Thyroid gland (tissue), 4 donors: Measurements from ENCODE around the gene OR2AE1. TPM values are rescaled to one million over a fixed set of nuclear protein-coding genes. Genes with fewer than 3 reads are reported as not detected.

Source experiments
- DNase-seq, 2 donors: peaks; one replicate each; pipeline ENCODE4 v3.0.0-alpha.2; 2019
- H3K27ac ChIP-seq, 3 donors: fragments of 200-600 bp; sonication (generic); 1 replicate in 2 of 3; 2 replicates in 1 of 3; pipeline ENCODE4 v1.5.1; 2016 to 2019; ENCODE audit warnings: mild to moderate bottlenecking in 1 of 3, moderate library complexity in 1 of 3
- H3K27me3 ChIP-seq: fragments of 200-600 bp; sonication (generic); one replicate; pipeline ENCODE4 v1.5.1; 2019
- H3K36me3 ChIP-seq, 2 donors: fragments of 200-600 bp; sonication (generic); one replicate each; pipeline ENCODE4 v1.5.1; 2016 to 2019
- H3K4me1 ChIP-seq, 2 donors: fragments of 200-600 bp; sonication (generic); one replicate each; pipeline ENCODE4 v1.5.1; 2017 to 2019
- H3K4me3 ChIP-seq, 3 donors: fragments of 200-600 bp; sonication (generic); replicated peaks in 1 of 3; 1 replicate in 2 of 3; 2 replicates in 1 of 3; pipeline ENCODE4 v1.5.1; 2016; ENCODE audit warnings: mild to moderate bottlenecking in 1 of 3
- H3K9me3 ChIP-seq: fragments of 200-600 bp; sonication (generic); one replicate; pipeline ENCODE4 v1.5.1; 2017
- POLR2A ChIP-seq, 2 donors: fragments of 450-650 bp; IDR thresholded peaks; one replicate each; pipeline ENCODE4 v1.6.1; 2017; ENCODE audit warnings: antibody characterized with exemption in 2 of 2, mild to moderate bottlenecking in 2 of 2, moderate library complexity in 1 of 2
- WGBS, 2 donors: methylation state at CpG; one replicate each; pipeline ENCODE4 v1.1.5; 2017; 5-methylcytosine and 5-hydroxymethylcytosine counted together
- intact Hi-C: fragments of 100-400 bp; cut with DNase I; formaldehyde crosslinking; loops from one replicate; pipeline ENCODE4 v1.15.1; 2023
- small RNA-seq: library from RNA; depleted of rRNA; stranded (forward); fragments of <200 nt; gene quantifications from one replicate; pipeline ENCODE3, GENCODE V24; 2016
- total RNA-seq, 4 donors: library from RNA; depleted of rRNA; stranded (reverse); fragments of >200 nt; gene quantifications; one replicate each; pipeline ENCODE4 v1.2.3, GENCODE V29; 2016
- TF ChIP-seq, protein P1 (sequence below), 6 experiments: fragments of 200-600 bp in 3 of 6; fragments of 450-650 bp in 3 of 6; sonication (generic) in 3 of 6; IDR thresholded peaks; one replicate each; pipeline ENCODE4 v1.5.1; 2016 to 2019; ENCODE audit warnings: antibody characterized with exemption in 6 of 6, mild to moderate bottlenecking in 2 of 6, inconsistent platforms in 1 of 6, moderate library complexity in 1 of 6

Gene OR2AE1
- total RNA-seq, 4 donors from 2014 or later, result 0.45 to 1.2 TPM; not detected in 2

DNA sequence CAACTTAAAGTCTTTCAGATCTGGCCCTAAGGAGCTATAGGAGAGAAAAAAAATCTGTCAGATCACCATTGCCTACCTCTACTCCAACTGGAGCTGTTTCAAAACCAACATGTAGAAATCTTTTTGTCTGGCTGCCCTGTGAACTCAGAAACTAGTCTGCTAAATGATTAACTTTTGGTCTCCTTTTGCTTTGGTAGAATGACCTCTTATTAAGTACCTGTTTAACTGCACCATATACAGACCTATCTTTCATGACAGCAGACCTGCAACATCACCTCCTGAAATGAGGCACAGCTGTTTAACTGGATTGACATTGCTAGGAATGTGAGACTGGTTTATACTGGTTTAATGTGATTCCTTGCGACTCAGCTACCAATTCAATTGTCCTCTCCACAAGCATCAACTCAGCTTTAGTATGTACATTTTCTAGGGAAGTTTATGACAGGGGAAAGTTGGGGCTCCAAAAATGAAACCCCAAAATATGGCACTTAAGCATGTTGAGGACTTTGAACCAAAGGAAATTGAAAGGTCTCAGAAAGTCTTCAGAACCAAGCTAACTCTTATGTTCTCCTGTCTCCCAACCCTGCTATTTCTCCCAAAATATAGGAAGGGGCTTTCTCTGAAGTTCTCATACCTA is 47.2 kb downstream of the OR2AE1 start:
- Histone ChIP-seq H3K4me3 (no peak overlapping the region), H3K36me3 (no peaks in the 10 kb centered on the region), H3K27me3 (no peaks in the 10 kb centered on the region), H3K27ac (no peak overlapping the region), H3K4me1 (no peaks in the 10 kb centered on the region), H3K9me3 (no peaks in the 10 kb centered on the region)
- TF ChIP-seq, protein P1, sequence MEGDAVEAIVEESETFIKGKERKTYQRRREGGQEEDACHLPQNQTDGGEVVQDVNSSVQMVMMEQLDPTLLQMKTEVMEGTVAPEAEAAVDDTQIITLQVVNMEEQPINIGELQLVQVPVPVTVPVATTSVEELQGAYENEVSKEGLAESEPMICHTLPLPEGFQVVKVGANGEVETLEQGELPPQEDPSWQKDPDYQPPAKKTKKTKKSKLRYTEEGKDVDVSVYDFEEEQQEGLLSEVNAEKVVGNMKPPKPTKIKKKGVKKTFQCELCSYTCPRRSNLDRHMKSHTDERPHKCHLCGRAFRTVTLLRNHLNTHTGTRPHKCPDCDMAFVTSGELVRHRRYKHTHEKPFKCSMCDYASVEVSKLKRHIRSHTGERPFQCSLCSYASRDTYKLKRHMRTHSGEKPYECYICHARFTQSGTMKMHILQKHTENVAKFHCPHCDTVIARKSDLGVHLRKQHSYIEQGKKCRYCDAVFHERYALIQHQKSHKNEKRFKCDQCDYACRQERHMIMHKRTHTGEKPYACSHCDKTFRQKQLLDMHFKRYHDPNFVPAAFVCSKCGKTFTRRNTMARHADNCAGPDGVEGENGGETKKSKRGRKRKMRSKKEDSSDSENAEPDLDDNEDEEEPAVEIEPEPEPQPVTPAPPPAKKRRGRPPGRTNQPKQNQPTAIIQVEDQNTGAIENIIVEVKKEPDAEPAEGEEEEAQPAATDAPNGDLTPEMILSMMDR (IDR thresholded peaks at IDR 0.05), result no peak
- TF ChIP-seq POLR2A (IDR thresholded peaks at IDR 0.05), result no peak
- intact Hi-C loops, result no loop called here
- DNase-seq, result no peak
- 84 to 92% methylated on average over 1 of the region's 1 CpG for WGBS, 2 donors

DNA sequence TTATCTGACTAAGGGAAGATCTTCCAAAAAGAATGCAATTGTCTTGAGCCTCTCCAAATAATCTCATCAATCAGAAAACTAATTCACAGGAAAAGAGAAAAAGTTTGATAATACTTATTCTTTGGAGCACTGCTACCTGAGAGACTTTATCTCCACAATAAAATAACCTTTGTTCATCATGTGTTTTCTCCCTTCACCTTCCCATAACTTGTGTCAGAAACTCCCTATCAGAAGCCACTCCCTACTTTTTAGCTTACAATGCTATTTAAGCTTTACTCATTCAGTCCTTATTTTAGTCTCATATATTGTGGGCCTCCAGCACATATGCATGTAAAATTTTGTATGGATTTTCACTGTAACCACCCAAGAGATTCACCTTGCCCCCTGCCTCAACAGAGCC is 48.0 kb downstream of the OR2AE1 start:
- Histone ChIP-seq H3K36me3 (no peaks in the 10 kb centered on the region), H3K4me3 (no peak overlapping the region), H3K27me3 (no peaks in the 10 kb centered on the region), H3K4me1 (no peaks in the 10 kb centered on the region), H3K27ac (no peak overlapping the region), H3K9me3 (no peaks in the 10 kb centered on the region)
- DNase-seq, result no peak
- intact Hi-C loops, result no loop called here
- no peak for TF ChIP-seq POLR2A (IDR thresholded peaks at IDR 0.05)
- TF ChIP-seq, protein P1 (IDR thresholded peaks at IDR 0.05), result no peak

DNA sequence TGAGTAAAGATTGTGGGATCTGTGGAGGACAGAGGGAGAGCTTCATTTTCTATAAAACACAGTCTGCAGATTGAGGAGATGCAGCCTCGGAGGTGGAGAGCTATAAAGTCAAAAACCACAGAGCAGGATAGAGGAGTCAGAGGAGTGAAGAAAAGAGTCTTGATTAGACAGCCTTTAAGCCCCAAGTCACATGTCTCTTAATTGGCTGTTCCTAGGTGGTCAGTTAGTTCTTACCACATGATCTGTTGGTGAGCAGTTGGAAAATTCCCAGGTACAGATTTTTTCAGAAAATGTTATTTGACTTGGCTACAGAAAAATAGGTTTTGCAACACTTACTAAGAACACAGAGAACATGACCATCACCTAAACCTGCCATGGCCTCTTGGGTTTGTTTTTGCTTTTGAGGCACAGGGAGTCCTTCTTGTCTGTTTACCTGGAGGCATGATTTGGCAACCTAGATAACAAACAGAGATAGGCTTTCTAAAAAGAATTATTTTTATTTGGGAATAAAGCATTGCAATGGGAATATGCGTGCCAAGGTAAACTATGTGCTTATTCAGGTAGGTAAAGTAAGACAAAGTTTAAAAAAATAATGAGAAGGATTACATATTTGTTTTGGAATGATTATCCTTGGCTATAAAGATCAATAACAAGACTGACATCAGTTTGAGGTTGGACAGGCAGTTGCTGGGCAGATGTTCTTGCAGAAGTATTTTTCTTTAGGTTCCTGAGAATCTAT is 49.6 kb downstream of the OR2AE1 start:
- TF ChIP-seq POLR2A (IDR thresholded peaks at IDR 0.05), result no peak
- TF ChIP-seq, protein P1 (IDR thresholded peaks at IDR 0.05), result no peak
- Histone ChIP-seq H3K9me3 (no peaks in the 10 kb centered on the region), H3K36me3 (no peaks in the 10 kb centered on the region), H3K4me3 (no peak overlapping the region), H3K4me1 (no peaks in the 10 kb centered on the region), H3K27ac (no peak overlapping the region), H3K27me3 (no peaks in the 10 kb centered on the region)
- DNase-seq, result no peak
- WGBS, 2 donors, result 80 to 84% methylated on average over 2 of the region's 2 CpGs
- intact Hi-C loops, result no loop called here

Small RNA genes lying within 50 kb of the gene (small RNA-seq; reads per million reads assigned to genes)
- not detected for gene AC011904.1
- gene CYP3A52P, result not detected

Other genes with a start within 250 kb of the OR2AE1 start
- 1 to 10 TPM in 1 of 4 donors, under 1 TPM in 3; 0.24 to 1.2 (median 0.73) TPM for gene CYP3A5, start 197.0 kb downstream of the OR2AE1 start, total RNA-seq
- not detected for gene CYP3A7, start 141.8 kb downstream of the OR2AE1 start, total RNA-seq
- not detected for gene CYP3A4, start 92.8 kb downstream of the OR2AE1 start, total RNA-seq
- gene CYP3A43, start 49.0 kb downstream of the OR2AE1 start, total RNA-seq, result not detected
- 10 to 100 TPM; 39.7 to 78.1 (median 59.3) TPM for gene TRIM4, start 42.5 kb upstream of the OR2AE1 start, total RNA-seq
- gene GJC3, start 52.6 kb upstream of the OR2AE1 start, total RNA-seq, result not detected
- 1 to 10 TPM in 3 of 4 donors, not detected in 1; 1.6 to 3.5 (median 3.1) TPM for gene AZGP1, start 99.0 kb upstream of the OR2AE1 start, total RNA-seq
- 10 to 100 TPM; 34.0 to 41.4 (median 35.3) TPM for gene ZKSCAN1, start 138.6 kb upstream of the OR2AE1 start, total RNA-seq
- 10 to 100 TPM; 14.0 to 23.8 (median 19.2) TPM for gene ZSCAN21, start 172.7 kb upstream of the OR2AE1 start, total RNA-seq
- 10 to 100 TPM; 31.4 to 42.3 (median 36.1) TPM for gene ZNF3, start 204.7 kb upstream of the OR2AE1 start, total RNA-seq
- 10 to 100 TPM; 32.5 to 71.5 (median 39.9) TPM for gene COPS6, start 211.9 kb upstream of the OR2AE1 start, total RNA-seq
- 10 to 100 TPM; 16.6 to 51.3 (median 26.5) TPM for gene MCM7, start 224.4 kb upstream of the OR2AE1 start, total RNA-seq
- 10 to 100 TPM in 3 of 4 donors, 1 to 10 TPM in 1; 9.1 to 26.6 (median 19.4) TPM for gene AP4M1, start 224.6 kb upstream of the OR2AE1 start, total RNA-seq
- 100 to 1,000 TPM in 1 of 4 donors, 10 to 100 TPM in 3; 50.3 to 104 (median 85.2) TPM for gene TAF6, start 242.3 kb upstream of the OR2AE1 start, total RNA-seq
- gene CNPY4, start 242.6 kb upstream of the OR2AE1 start, total RNA-seq, result 10 to 100 TPM in 3 of 4 donors, 1 to 10 TPM in 1; 4.1 to 14.5 (median 13.1) TPM
- gene MBLAC1, start 249.9 kb upstream of the OR2AE1 start, total RNA-seq, result 10 to 100 TPM in 1 of 4 donors, 1 to 10 TPM in 3; 3.0 to 12.5 (median 6.1) TPM